Breast epithelium (tissue), 4 donors: ENCODE measurements around the gene CCL5. TPM values are rescaled to one million over a fixed set of nuclear protein-coding genes. Genes with fewer than 3 reads are reported as not detected.

Experiments used
- DNase-seq, 2 donors: peaks; one replicate each; pipeline ENCODE4 v3.0.0-alpha.2; 2019; ENCODE audit warnings: low spot score in 2 of 2
- H3K27ac ChIP-seq, 2 donors: fragments of 200-600 bp; sonication (generic) in 1 of 2; one replicate each; pipeline ENCODE4 v1.5.1; 2016 to 2019; ENCODE audit warnings: mild to moderate bottlenecking in 1 of 2
- H3K27me3 ChIP-seq, 2 donors: fragments of 200-600 bp; sonication (generic) in 1 of 2; one replicate each; pipeline versions ENCODE4 v1.5.1 to v1.6.0; 2017 to 2019; ENCODE audit warnings: control low read depth in 1 of 2, mild to moderate bottlenecking in 1 of 2
- H3K36me3 ChIP-seq: fragments of 200-600 bp; one replicate; pipeline ENCODE4 v1.5.1; 2019
- H3K4me1 ChIP-seq, 2 donors: fragments of 200-600 bp; sonication (generic); one replicate each; pipeline ENCODE4 v1.5.1; 2016 to 2019; ENCODE audit warnings: control low read depth in 1 of 2
- H3K4me3 ChIP-seq, 3 donors: fragments of 200-600 bp; sonication (generic); 1 replicate in 2 of 3; 2 replicates in 1 of 3; pipeline ENCODE4 v1.5.1; 2016 to 2019; ENCODE audit warnings: mild to moderate bottlenecking in 3 of 3, moderate library complexity in 2 of 3
- H3K9me3 ChIP-seq, 2 donors: fragments of 200-600 bp; sonication (generic) in 1 of 2; one replicate each; pipeline ENCODE4 v1.5.1; 2016 to 2019; ENCODE audit warnings: control low read depth in 1 of 2
- CTCF ChIP-seq, 3 donors: fragments of 450-650 bp; IDR thresholded peaks; one replicate each; pipeline ENCODE4 v1.5.1; 2016 to 2017; ENCODE audit warnings: antibody characterized with exemption in 3 of 3, mild to moderate bottlenecking in 3 of 3, moderate library complexity in 3 of 3
- POLR2A ChIP-seq: fragments of 450-650 bp; IDR thresholded peaks from one replicate; pipeline ENCODE4 v1.6.1; 2016; ENCODE audit warnings: antibody characterized with exemption, mild to moderate bottlenecking, moderate library complexity
- POLR2AphosphoS5 ChIP-seq, 3 donors: sonication (generic); formaldehyde crosslinking; IDR thresholded peaks; one replicate each; pipeline ENCODE4 v1.6.1; 2017; ENCODE audit warnings: antibody characterized with exemption in 3 of 3
- intact Hi-C: fragments of 100-400 bp; cut with DNase I; formaldehyde crosslinking; loops from one replicate; pipeline ENCODE4 v1.15.1; 2023; ENCODE audit warnings: low total_unique reads
- total RNA-seq, 3 donors: library from RNA; depleted of rRNA; stranded (reverse); fragments of >200 nt; gene quantifications; one replicate each; pipeline ENCODE4 v1.1.0, GENCODE V29; 2016

The CCL5 gene
- total RNA-seq, 3 donors from 2014 or later: 3.5 to 7.6 (median 4.6) TPM

GRCh38 chr17:35865412-35866340 lies 14.5 kb downstream of the CCL5 start:
- no peaks in the 10 kb centered on the region for H3K27me3 ChIP-seq
- H3K9me3 ChIP-seq: no peaks in the 10 kb centered on the region
- no peak for DNase-seq
- intact Hi-C loops: no loop called here
- no peaks in the 10 kb centered on the region for H3K36me3 ChIP-seq
- no peak overlapping the region for H3K4me3 ChIP-seq
- no peaks in the 10 kb centered on the region for H3K4me1 ChIP-seq
- H3K27ac ChIP-seq: no peak overlapping the region
- TF ChIP-seq CTCF (IDR thresholded peaks at IDR 0.05): no peak
- TF ChIP-seq POLR2A: no peak
- TF ChIP-seq POLR2AphosphoS5 (IDR thresholded peaks at IDR 0.05): no peak

- Histone ChIP-seq H3K27me3 (no peaks in the 10 kb centered on the region), H3K4me3 (no peak overlapping the region), H3K4me1 (no peaks in the 10 kb centered on the region), H3K36me3 (no peaks in the 10 kb centered on the region), H3K9me3 (no peaks in the 10 kb centered on the region), H3K27ac (no peak overlapping the region)
- DNase-seq: no peak
- TF ChIP-seq POLR2A: no peak
- no peak for TF ChIP-seq CTCF (IDR thresholded peaks at IDR 0.05)
- no peak for TF ChIP-seq POLR2AphosphoS5 (IDR thresholded peaks at IDR 0.05)
- intact Hi-C loops: no loop called here
Measured at GRCh38 chr17:35864853-35865252, 15.3 kb downstream of the CCL5 start.

GRCh38 chr17:35856603-35857002 lies 23.6 kb downstream of the CCL5 start:
- Histone ChIP-seq H3K36me3 (no peaks in the 10 kb centered on the region), H3K27me3 (no peaks in the 10 kb centered on the region), H3K9me3 (no peaks in the 10 kb centered on the region), H3K27ac (no peak overlapping the region), H3K4me3 (no peak overlapping the region), H3K4me1 (no peaks in the 10 kb centered on the region)
- DNase-seq: no peak
- TF ChIP-seq POLR2A (no peak), POLR2AphosphoS5 (IDR thresholded peaks at IDR 0.05) (no peak), CTCF (IDR thresholded peaks at IDR 0.05) (no peak)
- intact Hi-C loops: no loop called here

- H3K4me3 ChIP-seq: no peak overlapping the region
- no peaks in the 10 kb centered on the region for H3K36me3 ChIP-seq
- no peak for DNase-seq
- no peaks in the 10 kb centered on the region for H3K4me1 ChIP-seq
- intact Hi-C loops: no loop called here
- H3K9me3 ChIP-seq: no peaks in the 10 kb centered on the region
- H3K27me3 ChIP-seq: no peaks in the 10 kb centered on the region
- H3K27ac ChIP-seq: no peak overlapping the region
- TF ChIP-seq POLR2AphosphoS5 (IDR thresholded peaks at IDR 0.05): no peak
- TF ChIP-seq POLR2A: no peak
- TF ChIP-seq CTCF (IDR thresholded peaks at IDR 0.05): no peak
Measured at GRCh38 chr17:35855965-35856364, 24.2 kb downstream of the CCL5 start.
